H9 (cell line): ENCODE measurements around the gene AP4M1. TPM values are rescaled to one million over a fixed set of nuclear protein-coding genes. Genes with fewer than 3 reads are reported as not detected.

Experiments
- DNase-seq: peaks from one replicate; pipeline ENCODE4 v3.0.0-alpha.2; 2017
- H2AFZ ChIP-seq: one replicate; pipeline ENCODE4 v1.6.1; 2013; ENCODE audit warnings: mild to moderate bottlenecking, low read length, control low read depth, moderate library complexity
- H2AK5ac ChIP-seq: 2 replicates; pipeline ENCODE4 v1.6.1; 2013; ENCODE audit warnings: low read length, control low read depth, mixed read lengths; ENCODE audit not compliant: insufficient read length
- H2BK120ac ChIP-seq: one replicate; pipeline ENCODE4 v1.6.1; 2013; ENCODE audit warnings: low read depth, mild to moderate bottlenecking, low read length, control low read depth, inconsistent platforms; ENCODE audit not compliant: poor library complexity, severe bottlenecking
- H2BK12ac ChIP-seq: 2 replicates; pipeline ENCODE4 v1.6.1; 2013; ENCODE audit warnings: low read length, control low read depth, mixed read lengths, low read depth; ENCODE audit not compliant: insufficient read length
- H2BK15ac ChIP-seq: 2 replicates; pipeline ENCODE4 v1.6.1; 2013; ENCODE audit warnings: low read depth, low read length, control low read depth
- H2BK20ac ChIP-seq: one replicate; pipeline ENCODE4 v1.6.1; 2013; ENCODE audit warnings: low read depth, mild to moderate bottlenecking, low read length, control low read depth, inconsistent platforms; ENCODE audit not compliant: poor library complexity, severe bottlenecking
- H2BK5ac ChIP-seq: 2 replicates; pipeline ENCODE4 v1.6.1; 2013; ENCODE audit warnings: low read length, control low read depth, mixed read lengths; ENCODE audit not compliant: insufficient read length
- H3K14ac ChIP-seq: 2 replicates; pipeline ENCODE4 v1.6.1; 2013; ENCODE audit warnings: low read length, control low read depth; ENCODE audit not compliant: insufficient read depth
- H3K18ac ChIP-seq: 2 replicates; pipeline ENCODE4 v1.6.1; 2013; ENCODE audit warnings: low read depth, mild to moderate bottlenecking, mixed read lengths, low read length, control low read depth; ENCODE audit not compliant: insufficient read length
- H3K23ac ChIP-seq: 2 replicates; pipeline ENCODE4 v1.6.1; 2013; ENCODE audit warnings: low read length, control low read depth, mixed read lengths, low read depth; ENCODE audit not compliant: insufficient read length
- H3K23me2 ChIP-seq: 2 replicates; pipeline ENCODE4 v1.6.1; 2013; ENCODE audit warnings: low read depth, mild to moderate bottlenecking, mixed read lengths, low read length, control low read depth; ENCODE audit not compliant: insufficient read length, poor library complexity, severe bottlenecking
- H3K27ac ChIP-seq: 2 replicates; pipeline ENCODE4 v1.5.1; 2013; ENCODE audit warnings: low read length, control low read depth, mixed read lengths, low read depth; ENCODE audit not compliant: insufficient read length
- H3K27me3 ChIP-seq: 2 replicates; pipeline ENCODE4 v1.6.1; 2013; ENCODE audit warnings: low read length, control low read depth, inconsistent platforms; ENCODE audit not compliant: insufficient read depth
- H3K4ac ChIP-seq: 2 replicates; pipeline ENCODE4 v1.6.1; 2013; ENCODE audit warnings: low read depth, mild to moderate bottlenecking, control low read depth, inconsistent platforms, low read length, moderate library complexity
- H3K4me1 ChIP-seq: 2 replicates; pipeline ENCODE4 v1.6.1; 2013; ENCODE audit warnings: low read length, control low read depth, inconsistent platforms; ENCODE audit not compliant: insufficient read depth
- H3K4me2 ChIP-seq: 2 replicates; pipeline ENCODE4 v1.6.1; 2013; ENCODE audit warnings: low read length, control low read depth, mixed read lengths; ENCODE audit not compliant: insufficient read length, insufficient read depth
- H3K56ac ChIP-seq: 2 replicates; pipeline ENCODE4 v1.6.1; 2013; ENCODE audit warnings: low read depth, mild to moderate bottlenecking, mixed read lengths, low read length, control low read depth; ENCODE audit not compliant: insufficient read length
- H3K79me1 ChIP-seq: 2 replicates; pipeline ENCODE4 v1.6.1; 2013; ENCODE audit warnings: low read depth, mild to moderate bottlenecking, moderate library complexity, low read length, control low read depth, inconsistent platforms; ENCODE audit not compliant: insufficient read depth, poor library complexity, severe bottlenecking
- H3K79me2 ChIP-seq: 2 replicates; pipeline ENCODE4 v1.6.1; 2013; ENCODE audit warnings: low read length, control low read depth, inconsistent platforms; ENCODE audit not compliant: insufficient read depth
- H3K9ac ChIP-seq: 2 replicates; pipeline ENCODE4 v1.6.1; 2013; ENCODE audit warnings: low read length, control low read depth, mixed read lengths; ENCODE audit not compliant: insufficient read length; ENCODE audit errors: extremely low read depth
- H3K9me3 ChIP-seq: one replicate; pipeline ENCODE4 v1.6.1; 2013; ENCODE audit warnings: low read depth, low read length, inconsistent platforms; ENCODE audit not compliant: control insufficient read depth
- H3T11ph ChIP-seq: one replicate; pipeline ENCODE4 v1.6.1; 2013; ENCODE audit warnings: mild to moderate bottlenecking, low read length, control low read depth, inconsistent platforms
- H4K20me1 ChIP-seq: one replicate; pipeline ENCODE4 v1.6.1; 2013; ENCODE audit not compliant: control insufficient read depth, insufficient read length, insufficient read depth
- H4K5ac ChIP-seq: 2 replicates; pipeline ENCODE4 v1.6.1; 2013; ENCODE audit warnings: low read depth, mild to moderate bottlenecking, mixed read lengths, low read length, control low read depth; ENCODE audit not compliant: insufficient read length
- H4K8ac ChIP-seq: replicated peaks from 2 replicates; pipeline ENCODE4 v1.6.1; 2013; ENCODE audit warnings: low read length, control low read depth, mixed read lengths, low read depth; ENCODE audit not compliant: insufficient read length
- H4K91ac ChIP-seq: 2 replicates; pipeline ENCODE4 v1.6.1; 2013; ENCODE audit warnings: low read depth, mild to moderate bottlenecking, moderate library complexity, mixed read lengths, low read length, control low read depth; ENCODE audit not compliant: insufficient read length
- H3K27ac Mint-ChIP-seq, 3 experiments: 2 replicates in 2 of 3; 3 replicates in 1 of 3; pipeline ENCODE4 v1.8.0; 2020 to 2021; ENCODE audit warnings: mixed read lengths in 3 of 3, mild to moderate bottlenecking in 1 of 3, moderate library complexity in 1 of 3
- H3K27me3 Mint-ChIP-seq: 2 replicates; pipeline ENCODE4 v1.8.0; 2021; ENCODE audit warnings: low read depth, mild to moderate bottlenecking, moderate library complexity, mixed read lengths
- H3K36me3 Mint-ChIP-seq, 3 experiments: 2 replicates in 2 of 3; 3 replicates in 1 of 3; pipeline ENCODE4 v1.8.0; 2020 to 2021; ENCODE audit warnings: low read depth in 3 of 3, mixed read lengths in 3 of 3; ENCODE audit not compliant: insufficient read depth in 1 of 3
- H3K4me1 Mint-ChIP-seq, 2 experiments: 2 replicates each; pipeline ENCODE4 v1.8.0; 2020; ENCODE audit warnings: mixed read lengths in 2 of 2
- H3K4me3 Mint-ChIP-seq, 2 experiments: 2 replicates in 1 of 2; 3 replicates in 1 of 2; pipeline ENCODE4 v1.8.0; 2020 to 2021; ENCODE audit warnings: mild to moderate bottlenecking in 2 of 2, mixed read lengths in 2 of 2, moderate library complexity in 1 of 2
- H3K9me3 Mint-ChIP-seq, 2 experiments: 2 replicates in 1 of 2; 3 replicates in 1 of 2; pipeline ENCODE4 v1.8.0; 2020; ENCODE audit warnings: mild to moderate bottlenecking in 2 of 2, mixed read lengths in 2 of 2, moderate library complexity in 1 of 2
- WGBS: extraction: QIAGEN DNeasy Blood & Tissue Kit; methylation state at CpG from one replicate; pipeline ENCODE4 v1.1.7; 2013; ENCODE audit warnings: missing lambda C conversion rate, low lambda C conversion rate, mixed read lengths; ENCODE audit not compliant: insufficient read length; ENCODE audit errors: extremely low coverage; 5-methylcytosine and 5-hydroxymethylcytosine counted together
- total RNA-seq: library from RNA; stranded (reverse); gene quantifications from 2 replicates; pipeline ENCODE4 v1.2.1, GENCODE V29; 2021
- TF ChIP-seq, protein P1 (sequence below): fragments of 200-600 bp; sonication (generic); conservative IDR thresholded peaks from 3 replicates; pipeline ENCODE4 v1.8.0; 2021; ENCODE audit warnings: antibody characterized with exemption, mild to moderate bottlenecking

Gene AP4M1
- total RNA-seq, 1 experiment from 2014 or later, result 18.8 TPM

GRCh38 chr7:100109521-100110163 lies 8.2 kb downstream of the AP4M1 start:
- H4K5ac ChIP-seq, result no peak overlapping the region
- no peak overlapping the region for H3T11ph ChIP-seq
- no peak overlapping the region for H2BK20ac ChIP-seq
- no CpG with 5 or more reads among the region's 12 CpGs for WGBS
- no peak overlapping the region for H2AK5ac ChIP-seq
- H3K9ac ChIP-seq, result no peak overlapping the region
- H3K27ac ChIP-seq, result no peak overlapping the region
- no peaks in the 10 kb centered on the region for H3K4me1 ChIP-seq
- no peak for DNase-seq
- H3K18ac ChIP-seq, result no peak overlapping the region
- H3K4me1 Mint-ChIP-seq, result 0 out of 4 replicates have a peak, but pooled peaks cover 0 to 3% of the 10 kb centered on the region in 2 experiments
- no peak overlapping the region for H3K23ac ChIP-seq
- no peak overlapping the region for H2BK12ac ChIP-seq
- no peak overlapping the region for H2BK120ac ChIP-seq
- H3K9me3 ChIP-seq, result no peaks in the 10 kb centered on the region
- no peak overlapping the region for H3K4me2 ChIP-seq
- no peaks in the 10 kb centered on the region for H3K27me3 ChIP-seq
- H3K4me3 Mint-ChIP-seq, result no peak overlapping the region
- H3K79me2 ChIP-seq, result no peaks in the 10 kb centered on the region
- H4K8ac ChIP-seq, result no peak overlapping the region
- no peak overlapping the region for H3K27ac Mint-ChIP-seq
- no peak overlapping the region for H4K91ac ChIP-seq
- H2BK15ac ChIP-seq, result no peak overlapping the region
- no peak overlapping the region for H3K14ac ChIP-seq
- no peak overlapping the region for H3K4ac ChIP-seq
- no peaks in the 10 kb centered on the region for H3K27me3 Mint-ChIP-seq
- H3K56ac ChIP-seq, result no peak overlapping the region
- H3K36me3 Mint-ChIP-seq, result peaks cover 68 to 89% (median 88%) of the 10 kb centered on the region in 3 experiments
- TF ChIP-seq, protein P1, sequence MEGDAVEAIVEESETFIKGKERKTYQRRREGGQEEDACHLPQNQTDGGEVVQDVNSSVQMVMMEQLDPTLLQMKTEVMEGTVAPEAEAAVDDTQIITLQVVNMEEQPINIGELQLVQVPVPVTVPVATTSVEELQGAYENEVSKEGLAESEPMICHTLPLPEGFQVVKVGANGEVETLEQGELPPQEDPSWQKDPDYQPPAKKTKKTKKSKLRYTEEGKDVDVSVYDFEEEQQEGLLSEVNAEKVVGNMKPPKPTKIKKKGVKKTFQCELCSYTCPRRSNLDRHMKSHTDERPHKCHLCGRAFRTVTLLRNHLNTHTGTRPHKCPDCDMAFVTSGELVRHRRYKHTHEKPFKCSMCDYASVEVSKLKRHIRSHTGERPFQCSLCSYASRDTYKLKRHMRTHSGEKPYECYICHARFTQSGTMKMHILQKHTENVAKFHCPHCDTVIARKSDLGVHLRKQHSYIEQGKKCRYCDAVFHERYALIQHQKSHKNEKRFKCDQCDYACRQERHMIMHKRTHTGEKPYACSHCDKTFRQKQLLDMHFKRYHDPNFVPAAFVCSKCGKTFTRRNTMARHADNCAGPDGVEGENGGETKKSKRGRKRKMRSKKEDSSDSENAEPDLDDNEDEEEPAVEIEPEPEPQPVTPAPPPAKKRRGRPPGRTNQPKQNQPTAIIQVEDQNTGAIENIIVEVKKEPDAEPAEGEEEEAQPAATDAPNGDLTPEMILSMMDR, result peak; percentile 32; the same call in 1 of the 3 replicates
- no peak overlapping the region for H2AFZ ChIP-seq
- no peaks in the 10 kb centered on the region for H4K20me1 ChIP-seq
- H3K23me2 ChIP-seq, result no peaks in the 10 kb centered on the region
- no peak overlapping the region for H2BK5ac ChIP-seq
- H3K79me1 ChIP-seq, result no peaks in the 10 kb centered on the region
- H3K9me3 Mint-ChIP-seq, result no peaks in the 10 kb centered on the region
